GM04504 (cell line): ENCODE results near the gene ATAD2B.

Experiments
- DNase-seq: peaks from one replicate; pipeline ENCODE4 v3.0.0-alpha.2; 2012; ENCODE audit warnings: low read depth

ATAD2B gene

DNA sequence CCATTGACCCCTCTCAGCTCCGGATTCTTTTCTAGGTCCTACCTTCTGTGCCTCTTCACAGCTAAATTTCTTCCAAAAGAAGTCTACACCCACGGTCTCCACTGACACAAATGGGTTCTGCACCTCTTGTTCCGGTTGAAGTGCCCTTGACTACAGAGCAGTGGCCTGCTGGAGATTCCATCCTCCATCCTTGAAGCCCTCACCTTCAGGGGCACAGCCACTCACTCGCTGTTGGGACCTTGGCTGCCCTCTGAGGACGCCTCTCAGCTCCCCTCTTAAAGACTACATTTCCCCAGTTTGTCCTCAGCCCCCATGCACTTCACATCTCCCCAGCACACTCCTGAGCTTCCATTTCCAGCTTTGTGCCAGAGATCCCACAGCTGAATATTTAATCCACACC is 226.3 kb downstream of the ATAD2B start:
- DNase-seq: no peak

- DNase-seq: no peak
These were observed 227.4 kb downstream of the ATAD2B start for GRCh38 chr2:23699580-23699925.

DNA sequence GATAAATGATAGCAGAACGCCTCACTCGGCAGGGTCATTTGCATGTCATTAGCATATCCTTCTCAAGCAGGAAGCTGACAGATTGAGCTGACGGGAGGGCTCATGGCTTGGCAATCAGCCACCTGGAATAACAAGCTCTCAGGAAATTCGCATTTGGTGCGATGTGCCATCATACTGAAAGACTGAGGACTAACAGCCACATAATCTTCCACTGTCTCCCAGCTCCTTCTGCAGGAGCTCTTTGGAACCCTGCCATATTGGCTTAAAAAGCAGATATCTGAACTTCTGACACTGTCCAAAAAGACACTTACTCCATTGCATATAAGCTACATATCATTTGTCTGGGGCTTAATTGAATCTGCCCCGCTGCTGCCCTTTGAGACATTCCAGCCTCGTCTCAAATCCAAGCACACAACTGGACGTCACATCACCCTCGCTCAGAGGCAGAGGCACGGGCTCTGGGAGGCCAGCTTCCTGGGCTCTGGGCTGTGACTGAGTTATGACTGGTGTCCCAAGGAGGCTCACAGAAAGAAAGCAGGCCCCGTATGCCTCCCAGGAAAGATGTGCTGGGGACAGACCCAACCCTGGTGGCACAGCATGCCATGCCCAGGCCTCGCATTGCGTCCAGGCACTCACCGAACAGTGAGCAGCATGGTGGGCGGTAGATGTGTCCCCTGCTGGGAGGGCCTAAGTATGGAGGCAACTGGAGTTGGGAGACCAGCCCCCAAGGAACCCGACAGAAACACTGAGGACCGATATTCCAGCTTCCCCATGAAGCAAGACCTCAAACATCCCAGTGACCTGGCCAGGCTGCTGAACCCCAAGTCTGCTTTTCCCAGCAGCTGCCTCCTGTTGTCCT is 228.0 kb downstream of the ATAD2B start:
- no peak for DNase-seq
